Measurements from ENCODE around the gene CDC27. TPM values are rescaled to one million over a fixed set of nuclear protein-coding genes. Genes with fewer than 3 reads are reported as not detected.
"Not testable (repeated sequence)": the region's sequence is repeated elsewhere in the genome, so short reads cannot be mapped to it uniquely, and the experiment has no call there.

Gene CDC27
- polyA plus RNA-seq, 4 donors, result 47.5 to 65.4 (median 61.9) TPM

GRCh38 chr17:47199627-47200324 lies 10.7 kb upstream of the CDC27 start:
- DNase-seq (ENCODE audit: low read depth in 4 of 4, low spot score in 3 of 4), result no peak

GRCh38 chr17:47197821-47198220 lies 8.7 kb upstream of the CDC27 start:
- no peak for DNase-seq (ENCODE audit: low read depth in 4 of 4, low spot score in 3 of 4)

GRCh38 chr17:47193931-47194511 lies 4.9 kb upstream of the CDC27 start:
- DNase-seq (ENCODE audit: low read depth in 4 of 4, low spot score in 3 of 4), result no peak

- no peak for DNase-seq (ENCODE audit: low read depth in 4 of 4, low spot score in 3 of 4)
These were observed 3.5 kb upstream of the CDC27 start for GRCh38 chr17:47192554-47192953.

- no peak for DNase-seq (ENCODE audit: low read depth in 4 of 4, low spot score in 3 of 4)
These were observed 1.7 kb upstream of the CDC27 start for GRCh38 chr17:47190770-47191169.

GRCh38 chr17:47190243-47190642 lies 1.1 kb upstream of the CDC27 start:
- DNase-seq (ENCODE audit: low read depth in 4 of 4, low spot score in 3 of 4), result no peak

GRCh38 chr17:47189732-47190237 lies 690 bp upstream of the CDC27 start:
- DNase-seq (ENCODE audit: low read depth in 4 of 4, low spot score in 3 of 4), result no peak

GRCh38 chr17:47188271-47188875 lies 722 bp downstream of the CDC27 start:
- DNase-seq (ENCODE audit: low read depth in 4 of 4, low spot score in 3 of 4), result peak in 1 of 4 donors; percentile 12

- no peak for DNase-seq (ENCODE audit: low read depth in 4 of 4, low spot score in 3 of 4)
These were observed 4.4 kb downstream of the CDC27 start for GRCh38 chr17:47184681-47185080.

GRCh38 chr17:47180988-47181387 lies 8.1 kb downstream of the CDC27 start:
- not testable (repeated sequence) for DNase-seq (ENCODE audit: low read depth in 4 of 4, low spot score in 3 of 4)

- DNase-seq (ENCODE audit: low read depth in 4 of 4, low spot score in 3 of 4), result no peak
These were observed 8.8 kb downstream of the CDC27 start for GRCh38 chr17:47180337-47180736.

GRCh38 chr17:47179141-47179540 lies 10.0 kb downstream of the CDC27 start:
- DNase-seq (ENCODE audit: low read depth in 4 of 4, low spot score in 3 of 4), result no peak

- no peak for DNase-seq (ENCODE audit: low read depth in 4 of 4, low spot score in 3 of 4)
These were observed 11.8 kb downstream of the CDC27 start for GRCh38 chr17:47177261-47177660.

- DNase-seq (ENCODE audit: low read depth in 4 of 4, low spot score in 3 of 4), result no peak
These were observed 12.7 kb downstream of the CDC27 start for GRCh38 chr17:47176389-47176826.

GRCh38 chr17:47174823-47175222 lies 14.3 kb downstream of the CDC27 start:
- DNase-seq (ENCODE audit: low read depth in 4 of 4, low spot score in 3 of 4), result not testable (repeated sequence)

GRCh38 chr17:47172696-47173565 lies 16.2 kb downstream of the CDC27 start:
- no peak for DNase-seq (ENCODE audit: low read depth in 4 of 4, low spot score in 3 of 4)

- DNase-seq (ENCODE audit: low read depth in 4 of 4, low spot score in 3 of 4), result no peak
These were observed 18.4 kb downstream of the CDC27 start for GRCh38 chr17:47170710-47171109.

- not testable (repeated sequence) for DNase-seq (ENCODE audit: low read depth in 4 of 4, low spot score in 3 of 4)
These were observed 20.2 kb downstream of the CDC27 start for GRCh38 chr17:47168896-47169295.

- DNase-seq (ENCODE audit: low read depth in 4 of 4, low spot score in 3 of 4), result not testable (repeated sequence)
These were observed 22.2 kb downstream of the CDC27 start for GRCh38 chr17:47166854-47167253.

- DNase-seq (ENCODE audit: low read depth in 4 of 4, low spot score in 3 of 4), result no peak
These were observed 24.0 kb downstream of the CDC27 start for GRCh38 chr17:47165137-47165536.

GRCh38 chr17:47164263-47164662 lies 24.8 kb downstream of the CDC27 start:
- DNase-seq (ENCODE audit: low read depth in 4 of 4, low spot score in 3 of 4), result no peak

Data from right renal pelvis (tissue), 4 donors.